ENCODE data around the gene CPSF3.

CPSF3 gene

DNA sequence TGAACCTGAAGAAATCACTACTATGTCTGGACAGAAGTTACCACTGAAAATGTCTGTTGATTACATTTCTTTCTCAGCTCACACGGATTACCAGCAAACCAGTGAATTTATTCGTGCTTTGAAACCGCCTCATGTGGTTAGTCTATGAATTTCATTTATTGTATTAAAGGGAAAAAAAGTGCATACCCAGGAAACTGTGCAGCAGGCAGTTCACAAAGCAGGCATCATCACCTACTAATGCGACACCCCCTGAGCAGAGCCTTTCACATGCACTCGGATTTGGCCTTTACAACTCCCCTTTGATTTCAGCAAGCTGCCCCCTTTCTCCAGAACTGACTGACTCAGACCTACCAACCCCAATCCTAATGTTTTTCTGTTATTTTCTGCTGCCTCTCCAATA, 20.1 kb downstream of the CPSF3 start:
- no peaks in the 10 kb centered on the region for H4K20me1 ChIP-seq (ENCODE audit: low read depth, low read length)
- no peak overlapping the region for H3K4me2 ChIP-seq (ENCODE audit: low read depth, low read length, poor library complexity, severe bottlenecking)
- no peaks in the 10 kb centered on the region for H3K79me2 ChIP-seq (ENCODE audit: insufficient read depth, low read length)
- H3K4me3 ChIP-seq (ENCODE audit: insufficient read depth, low read length, poor library complexity, severe bottlenecking) = no peak overlapping the region
- no peaks in the 10 kb centered on the region for H3K9me2 ChIP-seq (replicated peaks; ENCODE audit: insufficient read depth, low read length)
- H3K9ac ChIP-seq (ENCODE audit: low read length) = no peak overlapping the region
- no peaks in the 10 kb centered on the region for H3F3A ChIP-seq (ENCODE audit: insufficient read depth)
- peaks cover 37% of the 10 kb centered on the region; the same call in 1 of the 2 replicates for H3K36me3 ChIP-seq (ENCODE audit: low read length)
- H3K27ac ChIP-seq (ENCODE audit: low read depth, low read length) = no peak overlapping the region
- H2AFZ ChIP-seq (ENCODE audit: low read depth, low read length, severe bottlenecking) = no peak overlapping the region
- H3K9me3 ChIP-seq (ENCODE audit: insufficient read depth, low read length) = no peaks in the 10 kb centered on the region
- H3K27me3 ChIP-seq (ENCODE audit: low read length) = no peaks in the 10 kb centered on the region
- TF ChIP-seq EZH2phosphoT487 (conservative IDR thresholded peaks at IDR 0.05; ENCODE audit: low read length) = no peak
- TF ChIP-seq, protein P1, sequence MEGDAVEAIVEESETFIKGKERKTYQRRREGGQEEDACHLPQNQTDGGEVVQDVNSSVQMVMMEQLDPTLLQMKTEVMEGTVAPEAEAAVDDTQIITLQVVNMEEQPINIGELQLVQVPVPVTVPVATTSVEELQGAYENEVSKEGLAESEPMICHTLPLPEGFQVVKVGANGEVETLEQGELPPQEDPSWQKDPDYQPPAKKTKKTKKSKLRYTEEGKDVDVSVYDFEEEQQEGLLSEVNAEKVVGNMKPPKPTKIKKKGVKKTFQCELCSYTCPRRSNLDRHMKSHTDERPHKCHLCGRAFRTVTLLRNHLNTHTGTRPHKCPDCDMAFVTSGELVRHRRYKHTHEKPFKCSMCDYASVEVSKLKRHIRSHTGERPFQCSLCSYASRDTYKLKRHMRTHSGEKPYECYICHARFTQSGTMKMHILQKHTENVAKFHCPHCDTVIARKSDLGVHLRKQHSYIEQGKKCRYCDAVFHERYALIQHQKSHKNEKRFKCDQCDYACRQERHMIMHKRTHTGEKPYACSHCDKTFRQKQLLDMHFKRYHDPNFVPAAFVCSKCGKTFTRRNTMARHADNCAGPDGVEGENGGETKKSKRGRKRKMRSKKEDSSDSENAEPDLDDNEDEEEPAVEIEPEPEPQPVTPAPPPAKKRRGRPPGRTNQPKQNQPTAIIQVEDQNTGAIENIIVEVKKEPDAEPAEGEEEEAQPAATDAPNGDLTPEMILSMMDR (IDR thresholded peaks at IDR 0.05; ENCODE audit: insufficient read depth, low read length, poor library complexity, severe bottlenecking) = no peak

DNA sequence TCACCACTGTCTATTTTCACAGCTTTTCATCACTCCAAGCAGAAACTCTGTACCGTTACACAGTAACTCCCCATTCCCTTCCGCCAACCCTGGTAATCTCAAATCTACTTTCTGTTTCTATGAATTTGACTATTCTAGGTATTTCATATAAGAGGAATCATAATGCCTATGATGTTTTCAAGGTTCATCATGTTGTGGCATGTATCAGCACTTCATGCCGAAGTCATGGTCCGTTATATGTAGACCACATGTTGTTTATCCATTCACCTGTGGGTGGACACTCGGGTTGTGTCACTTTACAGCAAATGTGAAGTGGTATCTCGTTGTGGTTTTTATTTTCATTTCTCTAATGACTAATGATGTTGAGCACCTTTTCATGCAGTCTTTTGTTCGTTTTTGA, 21.6 kb downstream of the CPSF3 start:
- TF ChIP-seq, protein P1 (IDR thresholded peaks at IDR 0.05; ENCODE audit: insufficient read depth, low read length, poor library complexity, severe bottlenecking) = no peak
- no peak for TF ChIP-seq EZH2phosphoT487 (conservative IDR thresholded peaks at IDR 0.05; ENCODE audit: low read length)
- no peaks in the 10 kb centered on the region for H3K79me2 ChIP-seq (ENCODE audit: insufficient read depth, low read length)
- no peaks in the 10 kb centered on the region for H3K9me2 ChIP-seq (replicated peaks; ENCODE audit: insufficient read depth, low read length)
- H3K36me3 ChIP-seq (ENCODE audit: low read length) = peaks cover 26% of the 10 kb centered on the region; the same call in 1 of the 2 replicates
- H3K27ac ChIP-seq (ENCODE audit: low read depth, low read length) = no peak overlapping the region
- no peaks in the 10 kb centered on the region for H3K27me3 ChIP-seq (ENCODE audit: low read length)
- H2AFZ ChIP-seq (ENCODE audit: low read depth, low read length, severe bottlenecking) = no peak overlapping the region
- no peak overlapping the region for H3K4me3 ChIP-seq (ENCODE audit: insufficient read depth, low read length, poor library complexity, severe bottlenecking)
- H3F3A ChIP-seq (ENCODE audit: insufficient read depth) = no peaks in the 10 kb centered on the region
- H4K20me1 ChIP-seq (ENCODE audit: low read depth, low read length) = no peaks in the 10 kb centered on the region
- no peak overlapping the region for H3K4me2 ChIP-seq (ENCODE audit: low read depth, low read length, poor library complexity, severe bottlenecking)
- H3K9me3 ChIP-seq (ENCODE audit: insufficient read depth, low read length) = no peaks in the 10 kb centered on the region
- H3K9ac ChIP-seq (ENCODE audit: low read length) = no peak overlapping the region

DNA sequence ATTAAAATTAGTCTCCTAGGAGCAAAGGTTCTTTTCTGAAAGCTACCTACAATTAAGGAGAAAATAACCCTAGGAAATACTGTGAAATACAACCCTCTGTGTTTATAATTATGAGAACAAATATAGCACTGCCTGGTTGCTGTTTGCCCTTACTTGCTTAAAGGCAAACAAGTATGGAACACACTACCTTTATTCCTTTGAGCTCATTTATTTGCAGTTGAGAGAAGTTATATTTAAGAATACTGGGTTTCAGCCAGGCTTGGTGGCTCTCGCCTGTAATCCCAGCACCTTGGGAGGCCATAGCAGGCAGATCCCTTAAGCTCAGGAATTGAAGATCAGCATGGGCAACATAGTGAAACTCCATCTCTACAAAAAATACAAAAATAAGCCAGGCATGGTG, 27.8 kb downstream of the CPSF3 start:
- TF ChIP-seq EZH2phosphoT487 (conservative IDR thresholded peaks at IDR 0.05; ENCODE audit: low read length) = no peak
- TF ChIP-seq, protein P1 (IDR thresholded peaks at IDR 0.05; ENCODE audit: insufficient read depth, low read length, poor library complexity, severe bottlenecking) = no peak
- Histone ChIP-seq H3K27ac (ENCODE audit: low read depth, low read length) (no peak overlapping the region), H3K27me3 (ENCODE audit: low read length) (no peaks in the 10 kb centered on the region), H2AFZ (ENCODE audit: low read depth, low read length, severe bottlenecking) (no peak overlapping the region), H3K9me2 (replicated peaks; ENCODE audit: insufficient read depth, low read length) (no peaks in the 10 kb centered on the region), H4K20me1 (ENCODE audit: low read depth, low read length) (no peaks in the 10 kb centered on the region), H3K4me3 (ENCODE audit: insufficient read depth, low read length, poor library complexity, severe bottlenecking) (no peak overlapping the region), H3K9me3 (ENCODE audit: insufficient read depth, low read length) (no peaks in the 10 kb centered on the region), H3K9ac (ENCODE audit: low read length) (no peak overlapping the region), H3K36me3 (ENCODE audit: low read length) (peaks cover 9% of the 10 kb centered on the region; the same call in 1 of the 2 replicates), H3K4me2 (ENCODE audit: low read depth, low read length, poor library complexity, severe bottlenecking) (no peak overlapping the region), H3K79me2 (ENCODE audit: insufficient read depth, low read length) (no peaks in the 10 kb centered on the region), H3F3A (ENCODE audit: insufficient read depth) (no peaks in the 10 kb centered on the region; the same call in 1 of the 2 replicates)
